H1 (cell line): ENCODE measurements around the gene FAM8A1. TPM values are rescaled to one million over a fixed set of nuclear protein-coding genes. Genes with fewer than 3 reads are reported as not detected.

Experiments used
- CTCF ChIA-PET: fragments of 300-600 bp; sonication (Branson Sonifier 250); formaldehyde crosslinking; loops from one replicate; lab custom pipeline; 2021; ENCODE audit not compliant: partially characterized antibody; lab: Charles Lee
- POLR2A ChIA-PET: fragments of 300-600 bp; sonication (Branson Sonifier 250); formaldehyde crosslinking; loops from one replicate; lab custom pipeline; 2021; ENCODE audit warnings: inconsistent platforms; ENCODE audit not compliant: partially characterized antibody; lab: Charles Lee
- DNase-seq, 2 experiments: peaks; one replicate each; pipeline versions ENCODE4 v3.0.0 to v3.0.0-alpha.2; 2010 to 2022; ENCODE audit warnings: low spot score in 2 of 2, low read depth in 1 of 2, mixed read lengths in 1 of 2
- FAIRE-seq: peaks from 2 replicates; lab custom pipeline; 2011; peaks lifted over from hg19 to GRCh38; lab: Jason Lieb, UNC
- H2AFZ ChIP-seq: 2 replicates; pipeline ENCODE4 v1.8.1; 2012; ENCODE audit warnings: low read length, inconsistent platforms
- H2AK5ac ChIP-seq: 2 replicates; pipeline ENCODE4 v1.6.1; 2013; ENCODE audit warnings: low read depth, low read length
- H2BK120ac ChIP-seq: replicated peaks from 2 replicates; pipeline ENCODE3; 2013; ENCODE audit warnings: low read depth, low read length, inconsistent platforms
- H2BK12ac ChIP-seq: 2 replicates; pipeline ENCODE4 v1.6.1; 2013; ENCODE audit warnings: low read depth, low read length
- H2BK15ac ChIP-seq: 2 replicates; pipeline ENCODE4 v1.6.1; 2013; ENCODE audit warnings: low read length
- H2BK20ac ChIP-seq: 2 replicates; pipeline ENCODE4 v1.6.1; 2013; ENCODE audit warnings: low read length
- H2BK5ac ChIP-seq: 2 replicates; pipeline ENCODE4 v1.6.1; 2013; ENCODE audit warnings: low read depth, low read length
- H3K14ac ChIP-seq: 2 replicates; pipeline ENCODE4 v1.6.1; 2013; ENCODE audit warnings: inconsistent platforms; ENCODE audit not compliant: insufficient read length
- H3K18ac ChIP-seq: 2 replicates; pipeline ENCODE4 v1.6.1; 2013; ENCODE audit warnings: low read length; ENCODE audit errors: extremely low read depth
- H3K23ac ChIP-seq: 2 replicates; pipeline ENCODE4 v1.6.1; 2013; ENCODE audit warnings: inconsistent platforms; ENCODE audit not compliant: insufficient read length
- H3K23me2 ChIP-seq: 2 replicates; pipeline ENCODE4 v1.6.1; 2013; ENCODE audit warnings: low read depth, low read length
- H3K27ac ChIP-seq: 2 replicates; pipeline ENCODE4 v1.6.1; 2011; ENCODE audit warnings: low read depth, low read length, inconsistent platforms
- H3K27me3 ChIP-seq, 4 experiments: replicated peaks in 1 of 4; 1 replicate in 1 of 4; 2 replicates in 3 of 4; pipeline versions ENCODE4 v1.6.1 to v1.8.1; 2011 to 2013; ENCODE audit warnings: low read length in 3 of 4, mild to moderate bottlenecking in 3 of 4, inconsistent platforms in 2 of 4, mixed read lengths in 2 of 4, moderate library complexity in 1 of 4; ENCODE audit not compliant: control insufficient read depth in 3 of 4, insufficient read depth in 3 of 4; ENCODE audit errors: extremely low read depth in 1 of 4
- H3K36me3 ChIP-seq, 4 experiments: 2 replicates each; pipeline versions ENCODE4 v1.6.1 to v1.8.1; 2011 to 2013; ENCODE audit warnings: mild to moderate bottlenecking in 4 of 4, low read length in 3 of 4, moderate library complexity in 2 of 4, control low read depth in 1 of 4, inconsistent platforms in 1 of 4; ENCODE audit not compliant: insufficient read depth in 4 of 4, control insufficient read depth in 2 of 4
- H3K4ac ChIP-seq: replicated peaks from 2 replicates; pipeline ENCODE3; 2013; ENCODE audit warnings: low read length, low read depth, mixed read lengths, inconsistent platforms; ENCODE audit not compliant: insufficient read length
- H3K4me1 ChIP-seq, 4 experiments: replicated peaks in 1 of 4; 1 replicate in 1 of 4; 2 replicates in 3 of 4; pipeline versions ENCODE4 v1.6.1 to v1.8.1; 2011 to 2013; ENCODE audit warnings: low read length in 3 of 4, inconsistent platforms in 2 of 4, mixed read lengths in 1 of 4; ENCODE audit not compliant: insufficient read depth in 4 of 4, control insufficient read depth in 3 of 4
- H3K4me2 ChIP-seq, 2 experiments: 2 replicates each; pipeline versions ENCODE4 v1.6.1 to v1.8.1; 2011 to 2013; ENCODE audit warnings: low read depth in 2 of 2, low read length in 2 of 2, control low read depth in 1 of 2, inconsistent platforms in 1 of 2, mild to moderate bottlenecking in 1 of 2; ENCODE audit not compliant: insufficient read depth in 1 of 2
- H3K4me3 ChIP-seq, 4 experiments: fragments of 200-600, 300-600 bp in 1 of 4; sonication (generic), shearing (Covaris generic), sonication (Bioruptor Twin) in 1 of 4; 2 replicates each; pipeline versions ENCODE4 v1.5.1 to v1.8.1; 2011 to 2016; ENCODE audit warnings: low read length in 4 of 4, low read depth in 3 of 4, control low read depth in 2 of 4, inconsistent platforms in 2 of 4, mild to moderate bottlenecking in 2 of 4, mixed read lengths in 1 of 4, moderate library complexity in 1 of 4; ENCODE audit not compliant: insufficient read depth in 2 of 4; ENCODE audit errors: extremely low read depth in 1 of 4
- H3K56ac ChIP-seq: replicated peaks from 2 replicates; pipeline ENCODE3; 2013; ENCODE audit warnings: low read depth, mild to moderate bottlenecking, mixed read lengths, low read length, inconsistent platforms; ENCODE audit not compliant: insufficient read length
- H3K79me1 ChIP-seq: 2 replicates; pipeline ENCODE4 v1.6.1; 2013; ENCODE audit warnings: low read depth, low read length, control low read depth
- H3K79me2 ChIP-seq, 2 experiments: 2 replicates each; pipeline versions ENCODE4 v1.6.1 to v1.8.1; 2012 to 2013; ENCODE audit warnings: low read length in 2 of 2, mild to moderate bottlenecking in 2 of 2, inconsistent platforms in 1 of 2; ENCODE audit not compliant: insufficient read depth in 2 of 2, control insufficient read depth in 1 of 2
- H3K9ac ChIP-seq, 4 experiments: replicated peaks in 1 of 4; 1 replicate in 1 of 4; 2 replicates in 3 of 4; pipeline versions ENCODE4 v1.6.1 to v1.8.1; 2011 to 2013; ENCODE audit warnings: low read depth in 3 of 4, low read length in 3 of 4, control low read depth in 2 of 4, mild to moderate bottlenecking in 2 of 4, moderate library complexity in 2 of 4, inconsistent platforms in 1 of 4; ENCODE audit errors: extremely low read depth in 1 of 4
- H3K9me3 ChIP-seq, 2 experiments: 2 replicates each; pipeline versions ENCODE4 v1.6.1 to v1.8.1; 2012 to 2013; ENCODE audit warnings: mild to moderate bottlenecking in 2 of 2, moderate library complexity in 2 of 2, control low read depth in 1 of 2, inconsistent platforms in 1 of 2, low read depth in 1 of 2, low read length in 1 of 2, mixed read lengths in 1 of 2; ENCODE audit not compliant: insufficient read depth in 2 of 2
- H4K20me1 ChIP-seq, 2 experiments: replicated peaks in 1 of 2; 2 replicates each; pipeline versions ENCODE3 to v1.8.1; 2011 to 2013; ENCODE audit warnings: inconsistent platforms in 2 of 2, low read length in 2 of 2, mild to moderate bottlenecking in 1 of 2; ENCODE audit not compliant: insufficient read depth in 2 of 2, control insufficient read depth in 1 of 2
- H4K5ac ChIP-seq: 2 replicates; pipeline ENCODE4 v1.6.1; 2013; ENCODE audit warnings: low read length, low read depth, mixed read lengths, inconsistent platforms; ENCODE audit not compliant: insufficient read length
- H4K8ac ChIP-seq: 2 replicates; pipeline ENCODE4 v1.8.0; 2013; ENCODE audit warnings: mild to moderate bottlenecking, moderate library complexity, low read length, inconsistent platforms; ENCODE audit not compliant: insufficient read depth; ENCODE audit errors: extremely low read depth
- H4K91ac ChIP-seq: replicated peaks from 2 replicates; pipeline ENCODE3; 2013; ENCODE audit warnings: low read length, mixed read lengths, inconsistent platforms; ENCODE audit not compliant: insufficient read length
- HDAC6 ChIP-seq: IDR thresholded peaks from one replicate; pipeline ENCODE4 v1.7.1; 2012; ENCODE audit warnings: low read depth, mild to moderate bottlenecking, inconsistent platforms, low read length, moderate library complexity
- WGBS, 2 experiments: shearing (Covaris generic) in 1 of 2; methylation state at CpG; one replicate each; pipeline versions ENCODE4 v1.1.6 to v1.1.7; 2013 to 2015; ENCODE audit warnings: low lambda C conversion rate in 2 of 2, mixed read lengths in 2 of 2, inconsistent platforms in 1 of 2, low coverage in 1 of 2, missing lambda C conversion rate in 1 of 2; ENCODE audit not compliant: insufficient replicate concordance in 2 of 2, insufficient coverage in 1 of 2, insufficient read length in 1 of 2; ENCODE audit errors: extremely low coverage in 1 of 2, missing lambda C conversion rate in 1 of 2; 5-methylcytosine and 5-hydroxymethylcytosine counted together
- polyA plus RNA-seq, 7 experiments: library from polyadenylated mRNA; depleted of rRNA in 3 of 7; stranded (reverse) in 5 of 7; unstranded in 2 of 7; fragments of >200 nt in 5 of 7; fragments of 200-250 nt in 2 of 7; gene quantifications; 1 replicate in 5 of 7; 2 replicates in 1 of 7; 4 replicates in 1 of 7; pipeline versions ENCODE4 v1.2.1 to v1.2.3, GENCODE V29; 2011 to 2013; ENCODE audit warnings: missing spikeins in 2 of 7, mixed read lengths in 2 of 7
- total RNA-seq: library from RNA; stranded (reverse); fragmentation: NEBNext Ultra II Directional; extraction: Animal tissue kit (Norgen Biotek cat#: 25700); gene quantifications from 2 replicates; pipeline ENCODE4 v1.2.1, GENCODE V29; 2021

Gene FAM8A1
- total and polyA plus RNA-seq, 2 of the 8 experiments (the other 6 are each of a cell fraction or from before 2014, with no cell fraction given): 3.4 to 9.2 TPM

GRCh38 chr6:17648745-17649144, 48.6 kb downstream of the FAM8A1 start:
- Histone ChIP-seq H4K20me1 (peaks cover 2% of the 10 kb centered on the region in 2 experiments), H3K36me3 (peaks cover 8 to 76% (median 42%) of the 10 kb centered on the region in 4 experiments; a peak in 7 of 8 replicates), H3K79me1 (no peaks in the 10 kb centered on the region; the same call in 1 of the 2 replicates), H3K23me2 (no peaks in the 10 kb centered on the region), H2BK15ac (no peak overlapping the region), H3K18ac (no peak overlapping the region), H2BK12ac (no peak overlapping the region), H3K4ac (no peak overlapping the region), H3K4me3 (no peak overlapping the region), H3K14ac (no peak overlapping the region), H3K27ac (no peak overlapping the region), H3K56ac (no peak overlapping the region), H3K79me2 (peaks cover 0 to 8% of the 10 kb centered on the region in 2 experiments; a peak in 2 of 4 replicates), H3K23ac (no peak overlapping the region), H2AK5ac (no peak overlapping the region), H2BK120ac (no peak overlapping the region), H2AFZ (no peak overlapping the region), H2BK20ac (no peak overlapping the region), H3K9ac (no peak overlapping the region), H4K5ac (no peak overlapping the region), H2BK5ac (no peak overlapping the region), H3K9me3 (no peaks in the 10 kb centered on the region), H3K4me2 (no peak overlapping the region), H4K91ac (no peak overlapping the region), H4K8ac (no peak overlapping the region), H3K27me3 (no peaks in the 10 kb centered on the region), H3K4me1 (no peaks in the 10 kb centered on the region)
- ChIA-PET POLR2A (no interaction called here), CTCF (interaction anchor here (0.6 kb wide), 1 partner anchor 615 kb away, joined by 3 read pairs; no protein-coding TSS in a partner anchor)
- 94% methylated on average over 3 of the region's 3 CpGs; no CpG with 5 or more reads in 1 of the 2 experiments for WGBS, 2 experiments
- DNase-seq: no peak
- TF ChIP-seq HDAC6: no peak
- FAIRE-seq: no peak
